K562 (cell line): ENCODE data around the gene TAF8. TPM values are rescaled to one million over a fixed set of nuclear protein-coding genes. Genes with fewer than 3 reads are reported as not detected.
A peak's percentile ranks its signal among the peaks of the same experiment; 100 is the strongest.

Experiments used
- CBFA2T3 ChIP-seq: fragments of 450-650 bp; IDR thresholded peaks from 2 replicates; pipeline ENCODE4 v1.6.1; 2017
- HDAC2 ChIP-seq: fragments of 450-650 bp; IDR thresholded peaks from 2 replicates; pipeline ENCODE4 v1.6.1; 2016; ENCODE audit warnings: mild to moderate bottlenecking
- HDGF ChIP-seq: fragments of 450-650 bp; IDR thresholded peaks from 2 replicates; pipeline ENCODE4 v1.6.1; 2016
- NFE2 ChIP-seq: IDR thresholded peaks from 2 replicates; pipeline ENCODE4 v1.6.1; 2014; ENCODE audit warnings: antibody characterized with exemption, low read depth
- POU5F1 ChIP-seq: fragments of 150-350 bp; IDR thresholded peaks from 2 replicates; pipeline ENCODE4 v1.6.1; 2014; ENCODE audit warnings: borderline replicate concordance, low read length, low read depth, mild to moderate bottlenecking; ENCODE audit not compliant: partially characterized antibody
- SRSF7 ChIP-seq: fragments of 200-400 bp; formaldehyde crosslinking; optimal IDR thresholded peaks from 2 replicates; pipeline ENCODE3; 2017; ENCODE audit warnings: mild to moderate bottlenecking, low read depth, low read length
- SUPT5H ChIP-seq: fragments of 450-650 bp; IDR thresholded peaks from 2 replicates; pipeline ENCODE4 v1.6.1; 2016
- ZKSCAN3 ChIP-seq: fragments of 250-450 bp; sonication (Bioruptor Pico); IDR thresholded peaks from 2 replicates; pipeline ENCODE4 v1.4.0; 2020
- polyA plus RNA-seq, 8 experiments: library from polyadenylated mRNA; depleted of rRNA in 4 of 8; stranded (reverse) in 5 of 8; unstranded in 3 of 8; fragments of >200 nt; fragmentation: Nextera tagmentation in 2 of 8; fragmentation: Illumina TruSeq in 1 of 8; extraction: Ambion mirVana in 2 of 8; extraction: Trizol in 1 of 8; gene quantifications; 2 replicates each; pipeline versions ENCODE4 v1.2.1 to v1.2.3, GENCODE V29; 2011 to 2014; ENCODE audit warnings: inconsistent platforms in 1 of 8, missing spikeins in 1 of 8
- total RNA-seq, 7 experiments: library from RNA; depleted of rRNA in 6 of 7; stranded (reverse); fragments of >200 nt in 6 of 7; fragmentation: Illumina TruSeq in 2 of 7; extraction: Trizol in 2 of 7; gene quantifications; 2 replicates each; pipeline versions ENCODE4 v1.2.1 to v1.2.3, GENCODE V29; 2011 to 2021; ENCODE audit warnings: low replicate concordance in 1 of 7
- TF ChIP-seq, protein P1 (sequence below): IDR thresholded peaks from 2 replicates; pipeline ENCODE4 v1.6.1; 2012; ENCODE audit warnings: low read depth, low read length, improper control_type of control experiment, borderline replicate concordance
- TF ChIP-seq, protein P2 (sequence below): fragments of 450-650 bp; formaldehyde crosslinking; IDR thresholded peaks from 2 replicates; pipeline ENCODE4 v1.4.0; 2020; ENCODE audit warnings: mild to moderate bottlenecking, moderate library complexity
- TF ChIP-seq, protein P3 (sequence below): fragments of 450-650 bp; formaldehyde crosslinking; IDR thresholded peaks from 2 replicates; pipeline ENCODE4 v1.4.0; 2022; ENCODE audit warnings: missing genetic modification characterization
- TF ChIP-seq, protein P4 (sequence below), 2 experiments: fragments of 450-650 bp; conservative IDR thresholded peaks; 2 replicates each; pipeline ENCODE4 v1.6.1; 2017; ENCODE audit warnings: mild to moderate bottlenecking in 2 of 2, moderate library complexity in 2 of 2
- TF ChIP-seq, protein P5 (sequence below): fragments of 250-450 bp; sonication (Bioruptor Pico); IDR thresholded peaks from 2 replicates; pipeline ENCODE4 v1.8.0; 2022; ENCODE audit warnings: inconsistent platforms, mild to moderate bottlenecking, moderate library complexity, borderline replicate concordance
- TF ChIP-seq, protein P6 (sequence below): sonication (generic); formaldehyde crosslinking; IDR thresholded peaks from 2 replicates; pipeline ENCODE4 v1.8.1; 2023; ENCODE audit warnings: missing genetic modification reagents, mild to moderate bottlenecking, borderline replicate concordance
- TF ChIP-seq, protein P7 (sequence below): sonication (generic); formaldehyde crosslinking; IDR thresholded peaks from 2 replicates; pipeline ENCODE4 v1.9.0; 2022; ENCODE audit warnings: mild to moderate bottlenecking, missing genetic modification reagents

The TAF8 gene
- total and polyA plus RNA-seq, 9 of the 15 experiments (the other 6 are each of a cell fraction or from before 2014, with no cell fraction given), result 29.4 to 84.0 (median 52.6) TPM

DNA sequence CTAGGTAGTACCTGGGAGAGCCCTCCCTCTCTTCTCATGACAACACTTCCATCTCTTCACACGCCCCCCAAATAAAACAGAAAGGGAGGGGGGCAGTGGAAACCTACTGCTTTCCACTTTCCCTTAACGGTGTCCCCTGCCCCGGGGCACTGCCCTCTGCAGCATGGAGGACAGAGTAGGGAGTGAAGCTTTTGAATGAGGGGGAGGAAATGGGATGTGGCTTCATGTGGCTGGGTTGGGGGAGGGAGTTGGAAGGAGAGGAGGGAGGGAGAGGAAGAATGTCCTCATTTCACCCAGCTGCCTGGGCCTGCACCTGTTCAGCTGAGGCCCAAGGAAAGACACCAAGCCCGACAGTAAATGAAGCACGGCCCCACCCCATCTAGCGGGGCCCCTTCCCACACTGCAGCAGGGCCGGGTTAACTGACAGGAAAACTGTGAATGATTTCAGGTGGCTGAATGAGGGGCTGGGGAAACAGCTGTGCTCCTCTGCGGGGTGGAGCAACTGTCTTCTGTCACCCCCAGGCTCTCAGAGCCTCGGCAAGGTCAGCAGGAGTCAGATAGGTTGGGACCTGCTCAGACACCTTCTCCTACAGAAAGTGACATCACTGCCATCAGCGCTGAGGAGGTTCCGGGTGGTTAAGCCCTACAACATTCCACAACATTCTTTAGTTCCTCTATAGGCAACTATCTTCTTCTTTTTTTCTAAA is 40.0 kb upstream of the TAF8 start (continued):
- TF ChIP-seq, protein P1, sequence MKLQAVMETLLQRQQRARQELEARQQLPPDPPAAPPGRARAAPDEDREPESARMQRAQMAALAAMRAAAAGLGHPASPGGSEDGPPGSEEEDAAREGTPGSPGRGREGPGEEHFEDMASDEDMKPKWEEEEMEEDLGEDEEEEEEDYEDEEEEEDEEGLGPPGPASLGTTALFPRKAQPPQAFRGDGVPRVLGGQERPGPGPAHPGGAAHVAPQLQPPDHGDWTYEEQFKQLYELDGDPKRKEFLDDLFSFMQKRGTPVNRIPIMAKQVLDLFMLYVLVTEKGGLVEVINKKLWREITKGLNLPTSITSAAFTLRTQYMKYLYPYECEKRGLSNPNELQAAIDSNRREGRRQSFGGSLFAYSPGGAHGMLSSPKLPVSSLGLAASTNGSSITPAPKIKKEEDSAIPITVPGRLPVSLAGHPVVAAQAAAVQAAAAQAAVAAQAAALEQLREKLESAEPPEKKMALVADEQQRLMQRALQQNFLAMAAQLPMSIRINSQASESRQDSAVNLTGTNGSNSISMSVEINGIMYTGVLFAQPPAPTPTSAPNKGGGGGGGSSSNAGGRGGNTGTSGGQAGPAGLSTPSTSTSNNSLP, result no peak
- TF ChIP-seq, protein P2, sequence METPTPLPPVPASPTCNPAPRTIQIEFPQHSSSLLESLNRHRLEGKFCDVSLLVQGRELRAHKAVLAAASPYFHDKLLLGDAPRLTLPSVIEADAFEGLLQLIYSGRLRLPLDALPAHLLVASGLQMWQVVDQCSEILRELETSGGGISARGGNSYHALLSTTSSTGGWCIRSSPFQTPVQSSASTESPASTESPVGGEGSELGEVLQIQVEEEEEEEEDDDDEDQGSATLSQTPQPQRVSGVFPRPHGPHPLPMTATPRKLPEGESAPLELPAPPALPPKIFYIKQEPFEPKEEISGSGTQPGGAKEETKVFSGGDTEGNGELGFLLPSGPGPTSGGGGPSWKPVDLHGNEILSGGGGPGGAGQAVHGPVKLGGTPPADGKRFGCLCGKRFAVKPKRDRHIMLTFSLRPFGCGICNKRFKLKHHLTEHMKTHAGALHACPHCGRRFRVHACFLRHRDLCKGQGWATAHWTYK (CRISPR knock-in tag), result no peak
- TF ChIP-seq, protein P3, sequence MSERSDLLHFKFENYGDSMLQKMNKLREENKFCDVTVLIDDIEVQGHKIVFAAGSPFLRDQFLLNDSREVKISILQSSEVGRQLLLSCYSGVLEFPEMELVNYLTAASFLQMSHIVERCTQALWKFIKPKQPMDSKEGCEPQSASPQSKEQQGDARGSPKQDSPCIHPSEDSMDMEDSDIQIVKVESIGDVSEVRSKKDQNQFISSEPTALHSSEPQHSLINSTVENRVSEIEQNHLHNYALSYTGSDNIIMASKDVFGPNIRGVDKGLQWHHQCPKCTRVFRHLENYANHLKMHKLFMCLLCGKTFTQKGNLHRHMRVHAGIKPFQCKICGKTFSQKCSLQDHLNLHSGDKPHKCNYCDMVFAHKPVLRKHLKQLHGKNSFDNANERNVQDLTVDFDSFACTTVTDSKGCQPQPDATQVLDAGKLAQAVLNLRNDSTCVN (CRISPR knock-in tag), result no peak
- no peak for TF ChIP-seq SRSF7
- TF ChIP-seq, protein P4, sequence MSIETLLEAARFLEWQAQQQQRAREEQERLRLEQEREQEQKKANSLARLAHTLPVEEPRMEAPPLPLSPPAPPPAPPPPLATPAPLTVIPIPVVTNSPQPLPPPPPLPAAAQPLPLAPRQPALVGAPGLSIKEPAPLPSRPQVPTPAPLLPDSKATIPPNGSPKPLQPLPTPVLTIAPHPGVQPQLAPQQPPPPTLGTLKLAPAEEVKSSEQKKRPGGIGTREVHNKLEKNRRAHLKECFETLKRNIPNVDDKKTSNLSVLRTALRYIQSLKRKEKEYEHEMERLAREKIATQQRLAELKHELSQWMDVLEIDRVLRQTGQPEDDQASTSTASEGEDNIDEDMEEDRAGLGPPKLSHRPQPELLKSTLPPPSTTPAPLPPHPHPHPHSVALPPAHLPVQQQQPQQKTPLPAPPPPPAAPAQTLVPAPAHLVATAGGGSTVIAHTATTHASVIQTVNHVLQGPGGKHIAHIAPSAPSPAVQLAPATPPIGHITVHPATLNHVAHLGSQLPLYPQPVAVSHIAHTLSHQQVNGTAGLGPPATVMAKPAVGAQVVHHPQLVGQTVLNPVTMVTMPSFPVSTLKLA (conservative IDR thresholded peaks at IDR 0.05), result no peak; a peak in 1 of 4 replicates
- TF ChIP-seq POU5F1, result no peak
- TF ChIP-seq ZKSCAN3 (CRISPR knock-in tag), result no peak
- TF ChIP-seq, protein P5, sequence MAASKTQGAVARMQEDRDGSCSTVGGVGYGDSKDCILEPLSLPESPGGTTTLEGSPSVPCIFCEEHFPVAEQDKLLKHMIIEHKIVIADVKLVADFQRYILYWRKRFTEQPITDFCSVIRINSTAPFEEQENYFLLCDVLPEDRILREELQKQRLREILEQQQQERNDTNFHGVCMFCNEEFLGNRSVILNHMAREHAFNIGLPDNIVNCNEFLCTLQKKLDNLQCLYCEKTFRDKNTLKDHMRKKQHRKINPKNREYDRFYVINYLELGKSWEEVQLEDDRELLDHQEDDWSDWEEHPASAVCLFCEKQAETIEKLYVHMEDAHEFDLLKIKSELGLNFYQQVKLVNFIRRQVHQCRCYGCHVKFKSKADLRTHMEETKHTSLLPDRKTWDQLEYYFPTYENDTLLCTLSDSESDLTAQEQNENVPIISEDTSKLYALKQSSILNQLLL (CRISPR knock-in tag), result no peak
- TF ChIP-seq HDAC2, result 0 out of 2 replicates have a peak, but pooled peaks have one; percentile 58
- TF ChIP-seq, protein P6, sequence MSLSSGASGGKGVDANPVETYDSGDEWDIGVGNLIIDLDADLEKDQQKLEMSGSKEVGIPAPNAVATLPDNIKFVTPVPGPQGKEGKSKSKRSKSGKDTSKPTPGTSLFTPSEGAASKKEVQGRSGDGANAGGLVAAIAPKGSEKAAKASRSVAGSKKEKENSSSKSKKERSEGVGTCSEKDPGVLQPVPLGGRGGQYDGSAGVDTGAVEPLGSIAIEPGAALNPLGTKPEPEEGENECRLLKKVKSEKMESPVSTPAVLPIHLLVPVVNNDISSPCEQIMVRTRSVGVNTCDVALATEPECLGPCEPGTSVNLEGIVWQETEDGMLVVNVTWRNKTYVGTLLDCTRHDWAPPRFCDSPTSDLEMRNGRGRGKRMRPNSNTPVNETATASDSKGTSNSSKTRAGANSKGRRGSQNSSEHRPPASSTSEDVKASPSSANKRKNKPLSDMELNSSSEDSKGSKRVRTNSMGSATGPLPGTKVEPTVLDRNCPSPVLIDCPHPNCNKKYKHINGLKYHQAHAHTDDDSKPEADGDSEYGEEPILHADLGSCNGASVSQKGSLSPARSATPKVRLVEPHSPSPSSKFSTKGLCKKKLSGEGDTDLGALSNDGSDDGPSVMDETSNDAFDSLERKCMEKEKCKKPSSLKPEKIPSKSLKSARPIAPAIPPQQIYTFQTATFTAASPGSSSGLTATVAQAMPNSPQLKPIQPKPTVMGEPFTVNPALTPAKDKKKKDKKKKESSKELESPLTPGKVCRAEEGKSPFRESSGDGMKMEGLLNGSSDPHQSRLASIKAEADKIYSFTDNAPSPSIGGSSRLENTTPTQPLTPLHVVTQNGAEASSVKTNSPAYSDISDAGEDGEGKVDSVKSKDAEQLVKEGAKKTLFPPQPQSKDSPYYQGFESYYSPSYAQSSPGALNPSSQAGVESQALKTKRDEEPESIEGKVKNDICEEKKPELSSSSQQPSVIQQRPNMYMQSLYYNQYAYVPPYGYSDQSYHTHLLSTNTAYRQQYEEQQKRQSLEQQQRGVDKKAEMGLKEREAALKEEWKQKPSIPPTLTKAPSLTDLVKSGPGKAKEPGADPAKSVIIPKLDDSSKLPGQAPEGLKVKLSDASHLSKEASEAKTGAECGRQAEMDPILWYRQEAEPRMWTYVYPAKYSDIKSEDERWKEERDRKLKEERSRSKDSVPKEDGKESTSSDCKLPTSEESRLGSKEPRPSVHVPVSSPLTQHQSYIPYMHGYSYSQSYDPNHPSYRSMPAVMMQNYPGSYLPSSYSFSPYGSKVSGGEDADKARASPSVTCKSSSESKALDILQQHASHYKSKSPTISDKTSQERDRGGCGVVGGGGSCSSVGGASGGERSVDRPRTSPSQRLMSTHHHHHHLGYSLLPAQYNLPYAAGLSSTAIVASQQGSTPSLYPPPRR (CRISPR knock-in tag), result no peak
- TF ChIP-seq NFE2, result no peak
- peak; percentile 68 for TF ChIP-seq CBFA2T3
- 0 out of 2 replicates have a peak, but pooled peaks have one; percentile 15 for TF ChIP-seq HDGF
- TF ChIP-seq, protein P7, sequence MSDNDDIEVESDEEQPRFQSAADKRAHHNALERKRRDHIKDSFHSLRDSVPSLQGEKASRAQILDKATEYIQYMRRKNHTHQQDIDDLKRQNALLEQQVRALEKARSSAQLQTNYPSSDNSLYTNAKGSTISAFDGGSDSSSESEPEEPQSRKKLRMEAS (CRISPR knock-in tag), result peak; percentile 35; the same call in 1 of the 2 replicates
- no peak for TF ChIP-seq SUPT5H
